NCI-H2107 (cell line): ENCODE results near the gene TREML1.

Source experiments
- DNase-seq: peaks from one replicate; lab custom pipeline; 2025; lab: John Stamatoyannopoulos, UW

TREML1 gene

GRCh38 chr6:41177695-41178094, 23.5 kb upstream of the TREML1 start:
- no peak for DNase-seq

- no peak for DNase-seq
Observed at GRCh38 chr6:41177287-41177686, 23.1 kb upstream of the TREML1 start.

- no peak for DNase-seq
Observed at GRCh38 chr6:41176189-41176588, 22.0 kb upstream of the TREML1 start.

DNA sequence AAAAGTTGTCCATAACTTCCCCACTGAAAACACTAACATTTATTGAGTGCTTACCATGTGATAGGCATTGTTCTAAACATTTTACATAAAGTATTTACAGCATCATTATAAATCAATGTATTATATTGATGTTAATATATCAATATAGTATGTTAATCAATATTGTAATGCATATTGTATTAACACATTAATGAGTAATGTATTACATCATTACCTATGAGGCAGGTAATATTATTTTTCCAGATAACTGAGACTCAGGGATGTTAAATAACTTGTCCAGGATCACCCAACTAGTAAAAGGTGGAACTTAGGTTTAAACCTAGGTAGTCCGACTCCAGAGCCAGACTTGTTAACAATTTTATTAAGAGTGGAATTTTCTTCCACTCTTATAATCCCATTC, 20.9 kb upstream of the TREML1 start:
- no peak for DNase-seq

DNA sequence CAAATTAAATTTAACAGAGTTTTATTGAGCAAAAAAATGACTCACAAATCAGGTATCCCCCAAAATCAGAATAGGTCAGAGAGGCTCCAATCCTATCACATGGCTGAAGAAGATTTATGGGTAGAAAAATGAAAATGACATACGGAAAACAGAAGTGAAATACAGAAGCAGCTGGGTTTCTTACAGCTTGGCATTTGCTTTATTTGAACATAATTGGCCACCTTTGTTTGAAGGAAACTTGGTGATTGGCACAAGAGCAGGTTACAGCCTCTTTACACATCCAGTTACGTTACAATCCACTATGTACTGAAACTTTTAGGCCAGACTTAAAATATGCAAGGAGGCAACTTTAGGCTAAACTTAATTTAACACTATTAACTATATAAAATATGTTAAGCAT, 20.5 kb upstream of the TREML1 start:
- no peak for DNase-seq

GRCh38 chr6:41171908-41172307, 17.8 kb upstream of the TREML1 start:
- no peak for DNase-seq

DNA sequence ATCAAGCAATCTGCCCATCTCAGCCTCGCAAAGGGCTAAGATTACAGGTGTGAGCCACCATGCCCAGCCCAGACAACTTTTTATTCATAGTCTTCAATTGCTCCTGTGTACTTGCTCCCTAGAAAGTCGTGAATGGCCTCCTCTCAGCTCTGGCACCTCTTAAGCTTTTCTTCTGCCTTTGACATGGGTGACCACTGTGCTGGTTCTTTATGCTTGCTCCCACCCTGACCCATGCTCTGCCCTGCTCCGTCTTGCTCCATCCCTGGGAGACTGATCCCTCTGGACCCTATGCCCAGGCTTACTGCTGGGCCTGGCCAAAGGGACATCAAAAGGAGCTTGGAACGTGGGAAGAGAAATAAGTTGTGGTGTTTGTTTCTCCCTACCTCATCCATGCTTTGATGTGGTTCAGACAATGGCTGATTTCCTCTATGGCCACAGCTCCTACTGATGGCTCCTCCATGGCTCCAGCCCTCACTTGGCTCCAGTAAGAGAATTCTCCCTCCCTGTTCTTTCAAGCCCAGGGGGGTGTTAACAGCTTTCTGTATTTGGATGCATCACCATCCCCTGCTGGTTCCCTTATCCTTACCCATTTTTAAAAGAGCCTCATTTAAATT, 16.5 kb upstream of the TREML1 start:
- DNase-seq, result no peak

GRCh38 chr6:41167173-41167963, 13.2 kb upstream of the TREML1 start:
- no peak for DNase-seq

DNA sequence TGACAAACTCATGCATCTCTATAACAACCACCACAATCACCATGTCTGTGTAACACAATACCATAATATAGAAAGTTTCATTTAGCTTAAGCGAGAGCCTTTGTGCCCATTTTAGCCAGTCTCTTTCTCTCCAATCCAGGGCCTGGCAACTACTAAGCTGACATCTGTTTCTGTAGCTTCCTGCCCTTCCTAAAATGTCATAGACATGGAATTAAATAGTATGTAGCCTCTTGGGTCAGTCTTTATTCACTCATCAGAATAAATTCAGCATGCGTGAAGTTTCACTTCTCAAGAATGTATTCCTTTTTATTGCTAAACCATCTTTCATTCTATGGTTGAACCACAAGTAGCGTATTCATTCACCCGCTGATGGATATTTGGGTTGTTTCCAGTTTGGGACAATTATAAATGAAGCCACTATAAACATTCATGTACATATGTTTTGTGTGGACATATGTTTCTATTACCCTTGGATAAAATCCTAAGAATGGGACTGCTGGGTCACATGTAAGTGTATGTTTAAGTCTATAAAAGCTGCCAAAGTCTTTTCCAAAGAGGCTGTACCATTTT, 10.5 kb upstream of the TREML1 start:
- DNase-seq, result no peak

DNA sequence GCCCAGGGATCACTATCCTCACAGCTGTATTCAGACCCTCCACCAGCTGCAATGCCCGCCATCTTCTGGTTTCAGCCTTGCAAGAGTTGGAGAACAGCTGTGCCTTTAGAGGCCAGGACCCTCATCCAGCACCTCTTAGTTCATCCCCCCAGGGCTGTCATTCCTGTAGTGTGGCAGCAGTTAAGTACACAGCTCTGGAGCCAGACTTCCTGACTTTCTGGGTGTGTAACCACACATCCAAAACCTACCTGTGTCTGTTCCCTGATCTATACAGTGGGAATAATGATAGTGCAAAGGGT, 9.2 kb upstream of the TREML1 start:
- no peak for DNase-seq

DNA sequence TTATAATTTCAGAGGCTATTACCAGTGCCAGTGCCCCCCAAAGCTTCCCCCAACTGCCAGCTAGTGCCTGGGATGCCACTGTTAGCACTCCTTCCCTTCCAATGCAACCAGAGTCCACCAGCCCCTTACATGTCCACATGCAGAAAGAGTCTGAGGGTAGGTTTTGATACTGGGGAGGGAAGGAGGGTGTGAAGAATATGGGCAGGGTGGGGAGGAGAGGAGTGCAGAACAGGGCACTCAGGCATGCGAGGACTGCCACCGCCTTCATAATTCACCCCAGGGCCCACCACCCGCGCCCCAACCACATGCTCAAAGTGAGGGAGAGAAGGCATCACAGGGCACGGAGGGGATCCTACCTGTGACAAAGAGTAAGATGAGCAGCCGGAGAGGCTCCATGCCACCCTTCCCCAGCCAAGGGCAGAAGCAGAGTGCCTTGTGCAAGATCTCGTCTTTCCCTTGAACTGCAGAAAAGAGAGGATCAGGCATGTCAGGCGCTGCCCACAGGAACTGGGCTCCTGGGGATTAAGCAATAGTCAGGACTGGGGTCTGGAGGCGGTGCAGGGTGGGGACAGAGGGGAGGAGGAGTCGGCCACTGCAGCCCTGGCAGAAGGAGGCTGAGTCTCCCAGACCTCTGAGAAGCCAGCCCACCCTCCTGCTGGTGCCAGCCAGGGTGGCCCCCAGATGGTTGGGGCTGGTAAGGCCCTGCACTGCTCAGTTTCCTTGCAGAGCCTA, 8.7 kb upstream of the TREML1 start, which contains the start of gene TREM2:
Gene TREM2 (minus strand): TSS at position 430 of the 732 bp plus-strand sequence. CDS start 34 bp downstream, at position 396.
- DNase-seq, result no peak

GRCh38 chr6:41161851-41162552, 7.9 kb upstream of the TREML1 start:
- DNase-seq, result no peak

DNA sequence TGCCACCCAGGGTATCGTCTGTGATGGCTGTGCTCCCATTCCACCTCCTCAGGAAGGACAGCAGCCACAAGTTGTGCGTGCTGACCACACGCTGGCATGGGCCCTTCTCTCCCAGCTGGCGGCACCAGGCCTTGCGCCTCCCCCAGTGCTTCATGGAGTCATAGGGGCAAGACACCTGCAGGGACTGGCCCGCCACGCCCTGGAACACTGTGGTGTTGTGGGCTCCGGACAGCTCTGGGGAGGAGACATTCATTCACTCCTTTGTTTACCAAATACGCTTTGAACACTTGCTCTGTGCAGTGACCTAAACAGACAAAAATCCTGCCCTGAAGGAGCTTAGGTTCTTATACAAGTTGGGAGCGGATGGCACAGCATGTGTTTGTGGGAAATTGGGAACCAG, 7.2 kb upstream of the TREML1 start:
- no peak for DNase-seq

DNA sequence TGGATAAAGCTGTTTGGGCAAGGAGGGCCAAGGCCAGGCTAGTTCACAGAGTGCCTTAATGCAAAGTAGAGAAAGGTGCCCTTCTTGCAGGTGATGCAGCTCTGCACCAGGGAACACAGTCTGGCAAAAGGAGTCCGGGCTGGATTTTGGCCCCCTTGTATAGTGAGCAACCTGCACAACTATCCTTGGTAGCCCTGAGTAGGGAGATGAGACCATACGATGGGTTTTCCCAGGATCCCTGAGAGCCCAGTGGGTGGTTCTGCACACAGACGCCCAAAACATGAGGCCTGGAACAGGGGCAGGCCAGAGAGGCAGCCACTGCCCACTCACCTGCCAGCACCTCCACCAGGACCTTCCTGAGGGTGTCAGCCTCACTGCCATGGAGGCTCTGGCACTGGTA, 6.8 kb upstream of the TREML1 start:
- no peak for DNase-seq

DNA sequence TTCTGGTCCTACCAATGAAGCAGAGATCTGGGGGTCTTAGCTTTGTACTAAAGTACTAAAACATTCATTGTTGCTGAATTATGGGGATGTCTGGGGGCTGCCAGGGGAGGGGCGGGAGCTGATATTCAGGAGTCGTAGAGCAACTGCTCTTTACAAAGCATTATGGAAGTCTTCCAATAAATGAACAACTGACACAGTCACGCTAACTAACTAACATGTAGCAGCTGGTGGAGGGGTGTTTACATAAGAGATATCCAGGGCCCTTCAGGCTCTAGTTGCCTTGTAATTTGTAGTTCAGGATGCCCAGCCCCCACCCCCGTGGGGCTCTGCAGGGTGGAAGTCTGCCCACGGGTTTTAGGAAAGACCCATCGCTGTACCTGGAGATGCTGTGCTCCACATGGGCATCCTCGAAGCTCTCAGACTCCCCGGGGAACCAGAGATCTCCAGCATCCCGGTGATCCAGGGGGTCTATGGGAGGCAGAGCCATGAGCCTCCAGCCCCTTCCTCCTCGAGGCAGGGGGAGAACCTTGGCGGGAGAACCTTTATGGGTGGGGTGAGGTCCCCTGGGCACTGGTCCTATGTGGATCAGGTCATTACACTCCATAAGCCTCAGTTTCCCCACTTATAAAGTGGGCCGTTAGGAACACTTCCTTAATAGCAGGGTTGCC, 5.4 kb upstream of the TREML1 start:
- DNase-seq, result no peak

DNA sequence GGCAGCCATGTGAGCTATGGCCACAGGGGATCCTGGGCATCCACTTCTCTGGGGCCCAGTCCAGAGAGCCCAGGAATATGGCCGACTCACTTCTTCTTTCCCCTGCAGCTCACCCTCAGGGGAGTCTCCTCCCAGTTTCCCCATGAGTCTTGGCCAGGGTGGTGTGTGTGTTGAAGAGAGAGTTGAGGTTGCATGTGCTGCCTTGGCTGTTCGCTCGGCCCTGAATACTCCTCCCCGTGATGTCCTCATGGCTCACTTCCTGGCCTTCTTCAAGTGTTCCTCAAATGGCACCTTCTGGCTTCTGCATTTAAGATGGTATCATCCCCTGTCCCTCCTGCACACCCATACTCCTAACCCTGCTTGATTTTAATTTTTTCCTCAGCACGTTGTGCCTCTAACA, 3.2 kb upstream of the TREML1 start:
- DNase-seq, result no peak

- no peak for DNase-seq
Observed at GRCh38 chr6:41156771-41157170, 2.6 kb upstream of the TREML1 start.

DNA sequence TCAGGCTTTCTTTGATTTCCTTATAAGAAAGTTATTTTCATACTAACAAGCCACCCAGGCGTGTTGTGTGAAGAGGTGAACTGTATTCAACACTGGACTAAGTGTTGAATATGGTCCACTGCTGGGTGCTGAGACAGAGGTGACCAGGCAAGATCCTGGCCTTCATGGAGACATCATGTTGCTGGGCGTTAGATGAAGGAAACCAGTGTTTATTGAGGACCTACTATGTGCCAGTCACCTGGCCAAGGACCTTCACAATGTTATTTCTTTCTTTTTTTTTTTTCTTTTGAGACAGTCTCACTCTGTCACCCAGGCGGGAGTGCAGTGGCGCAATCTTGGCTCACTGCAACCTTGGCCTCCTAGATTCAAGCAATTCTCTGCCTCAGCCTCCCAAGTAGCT, 1.9 kb upstream of the TREML1 start:
- DNase-seq, result no peak

DNA sequence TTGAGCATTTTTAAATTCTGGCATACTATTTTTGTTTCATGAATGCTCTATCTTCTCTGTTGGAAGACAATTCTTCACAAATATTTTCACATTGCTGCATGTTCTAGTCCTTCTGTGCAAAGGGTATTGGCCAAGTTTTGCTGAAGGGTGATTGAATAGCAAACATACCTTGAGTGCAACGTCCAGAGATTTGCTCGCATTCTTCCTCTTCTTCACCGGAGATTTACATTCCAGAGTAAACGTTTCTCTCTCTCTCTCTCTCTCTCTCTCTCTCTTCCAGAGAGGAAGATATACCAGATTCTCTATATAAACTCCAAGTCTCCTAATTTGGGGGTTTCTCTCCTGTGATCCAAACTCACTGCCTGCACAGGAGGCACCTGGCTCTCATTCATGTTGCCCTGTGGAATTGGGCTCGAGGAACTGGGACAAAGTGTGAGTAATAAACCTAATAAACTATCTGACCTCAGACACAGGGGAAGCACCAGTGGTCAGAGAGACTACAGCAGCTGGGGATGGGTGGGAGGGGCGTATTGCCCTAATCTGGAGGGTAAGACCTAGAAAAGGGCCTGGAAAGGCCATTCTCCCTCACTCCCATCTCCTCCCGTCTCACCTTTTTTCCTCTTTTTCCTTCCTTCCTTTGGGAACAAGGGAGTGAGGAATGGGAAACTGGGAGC, 1.1 kb upstream of the TREML1 start:
- DNase-seq, result no peak

GRCh38 chr6:41153451-41153850, 696 bp downstream of the TREML1 start:
- DNase-seq, result no peak

DNA sequence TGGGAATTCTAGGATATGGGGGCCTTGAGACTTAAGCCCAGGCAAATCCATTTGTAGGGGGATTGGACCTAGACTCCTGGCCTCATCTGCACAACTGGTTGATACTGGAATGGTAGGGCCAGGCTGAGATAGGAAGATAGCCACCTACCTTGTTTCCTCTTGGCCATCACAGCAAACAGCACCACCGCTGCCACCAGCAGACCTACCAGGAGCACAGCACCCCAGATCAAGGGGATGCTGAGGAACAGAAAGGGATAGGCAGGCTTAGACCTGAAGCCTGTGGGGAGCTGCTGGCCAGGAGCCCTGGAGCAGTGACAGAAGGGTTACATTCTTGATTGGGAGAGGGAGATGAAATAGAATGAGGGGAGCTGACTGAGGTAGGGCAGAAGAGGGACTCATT, 3.5 kb downstream of the TREML1 start:
- DNase-seq, result no peak
